Neural progenitor cell (in vitro differentiated cells): Measurements from ENCODE around the gene ATF6B.

Experiments used
- CTCF ChIP-seq: fragments of 200-600 bp; sonication (generic); IDR thresholded peaks from 2 replicates; pipeline ENCODE4 v1.5.1; 2017; ENCODE audit warnings: antibody characterized with exemption, mild to moderate bottlenecking
- EZH2 ChIP-seq: fragments of 200-600 bp; sonication (generic); IDR thresholded peaks from 2 replicates; pipeline ENCODE4 v1.6.1; 2017; ENCODE audit warnings: antibody characterized with exemption, mild to moderate bottlenecking, moderate library complexity

- TF ChIP-seq CTCF (no peak), EZH2 (no peak)
Observed at GRCh38 chr6:32146287-32146686, 18.2 kb upstream of the ATF6B start.
